GM23338 (cell line): Measurements from ENCODE around the gene KLC1. TPM values are rescaled to one million over a fixed set of nuclear protein-coding genes. Genes with fewer than 3 reads are reported as not detected.

ENCODE experiments used
- ATAC-seq: fragments of 200-7000 bp; cut with Tn5 transposase; 3 replicates; pipeline ENCODE4 v1.9.1; 2020
- DNase-seq: peaks from one replicate; pipeline ENCODE4 v3.0.0-alpha.2; 2015; ENCODE audit warnings: low spot score
- H2AFZ ChIP-seq: fragments of 200-600 bp; sonication (generic); 2 replicates; pipeline ENCODE4 v1.8.0; 2016; ENCODE audit warnings: antibody characterized with exemption, mild to moderate bottlenecking, moderate library complexity
- H3F3A ChIP-seq: fragments of 200-600 bp; sonication (generic); replicated peaks from 2 replicates; pipeline ENCODE4 v1.8.0; 2017; ENCODE audit warnings: antibody characterized with exemption, mixed run types, low read depth
- H3K27ac ChIP-seq: fragments of 200-600 bp; sonication (generic); 2 replicates; pipeline ENCODE4 v1.6.1; 2016; ENCODE audit warnings: low read depth
- H3K27me3 ChIP-seq: fragments of 200-600 bp; sonication (generic); 2 replicates; pipeline ENCODE4 v1.8.0; 2016; ENCODE audit warnings: mild to moderate bottlenecking, mixed run types, moderate library complexity; ENCODE audit not compliant: insufficient read depth
- H3K36me3 ChIP-seq: fragments of 200-600 bp; sonication (generic); 2 replicates; pipeline ENCODE4 v1.8.0; 2016; ENCODE audit warnings: mild to moderate bottlenecking; ENCODE audit not compliant: insufficient read depth
- H3K4me1 ChIP-seq: fragments of 200-600 bp; sonication (generic); 2 replicates; pipeline ENCODE4 v1.8.0; 2016; ENCODE audit warnings: mild to moderate bottlenecking, moderate library complexity; ENCODE audit not compliant: insufficient read depth
- H3K4me2 ChIP-seq: fragments of 200-600 bp; sonication (generic); 2 replicates; pipeline ENCODE4 v1.7.1; 2017; ENCODE audit warnings: mixed run types
- H3K4me3 ChIP-seq: fragments of 200-600 bp; sonication (generic); 2 replicates; pipeline ENCODE4 v1.6.1; 2016; ENCODE audit warnings: mixed run types
- H3K79me2 ChIP-seq: fragments of 200-600 bp; sonication (generic); replicated peaks from 2 replicates; pipeline ENCODE4 v1.8.0; 2017; ENCODE audit warnings: mild to moderate bottlenecking; ENCODE audit not compliant: insufficient read depth
- H3K9me2 ChIP-seq: fragments of 200-600 bp; sonication (generic); 2 replicates; pipeline ENCODE4 v1.8.0; 2017; ENCODE audit not compliant: insufficient read depth
- H4K20me1 ChIP-seq: fragments of 200-600 bp; sonication (generic); replicated peaks from 2 replicates; pipeline ENCODE4 v1.8.0; 2017; ENCODE audit warnings: mild to moderate bottlenecking; ENCODE audit not compliant: insufficient read depth
- H3K27ac Mint-ChIP-seq: 2 replicates; pipeline ENCODE4 v1.8.0; 2020; ENCODE audit warnings: inconsistent platforms, mild to moderate bottlenecking, moderate library complexity, mixed read lengths
- H3K27me3 Mint-ChIP-seq: 3 replicates; pipeline ENCODE4 v1.8.0; 2022; ENCODE audit warnings: low read depth, mild to moderate bottlenecking, moderate library complexity, mixed read lengths, inconsistent platforms; ENCODE audit not compliant: insufficient read depth, poor library complexity
- H3K36me3 Mint-ChIP-seq: 3 replicates; pipeline ENCODE4 v1.8.0; 2021; ENCODE audit warnings: low read depth, mild to moderate bottlenecking, inconsistent platforms, moderate library complexity, mixed read lengths
- H3K4me1 Mint-ChIP-seq: 3 replicates; pipeline ENCODE4 v1.8.0; 2020; ENCODE audit warnings: mild to moderate bottlenecking, inconsistent platforms, mixed read lengths
- H3K4me3 Mint-ChIP-seq: 3 replicates; pipeline ENCODE4 v1.8.0; 2021; ENCODE audit warnings: moderate library complexity, mild to moderate bottlenecking, inconsistent platforms, mixed read lengths
- H3K9me3 Mint-ChIP-seq: 3 replicates; pipeline ENCODE4 v1.8.0; 2020; ENCODE audit warnings: moderate library complexity, mild to moderate bottlenecking, inconsistent platforms, mixed read lengths
- CTCF ChIP-seq, 2 experiments: fragments of 200-600 bp in 1 of 2; sonication (generic) in 1 of 2; conservative IDR thresholded peaks; 2 replicates each; pipeline versions ENCODE4 v1.5.1 to v1.6.1; 2016 to 2017; ENCODE audit warnings: antibody characterized with exemption in 2 of 2, low read depth in 2 of 2, mild to moderate bottlenecking in 2 of 2, moderate library complexity in 1 of 2
- JUNB ChIP-seq: IDR thresholded peaks from one replicate; pipeline ENCODE4 v1.6.1; 2016; ENCODE audit warnings: antibody characterized with exemption; ENCODE audit not compliant: unreplicated experiment
- POLR2AphosphoS5 ChIP-seq: IDR thresholded peaks from 2 replicates; pipeline ENCODE4 v1.6.1; 2016; ENCODE audit warnings: antibody characterized with exemption, low read depth
- ZNF331 ChIP-seq: fragments of 250-450 bp; sonication (Bioruptor Pico); IDR thresholded peaks from 2 replicates; pipeline ENCODE4 v1.5.0; 2020; ENCODE audit warnings: low read depth, mild to moderate bottlenecking, moderate library complexity
- polyA plus RNA-seq: library from polyadenylated mRNA; unstranded; fragments of >200 nt; fragmentation: Nextera tagmentation; extraction: Ambion mirVana; gene quantifications from 2 replicates; pipeline ENCODE4 v1.2.1, GENCODE V29; 2016
- total RNA-seq: library from RNA; depleted of rRNA; stranded (reverse); fragments of >200 nt; shearing (Covaris generic); gene quantifications from 2 replicates; pipeline ENCODE4 v1.2.3, GENCODE V29; 2014
- TF ChIP-seq, protein P1 (sequence below): fragments of 250-450 bp; sonication (Bioruptor Pico); IDR thresholded peaks from 2 replicates; pipeline ENCODE4 v1.5.0; 2020; ENCODE audit warnings: mild to moderate bottlenecking, moderate library complexity
- TF ChIP-seq, protein P2 (sequence below): IDR thresholded peaks from one replicate; pipeline ENCODE4 v1.6.1; 2018; ENCODE audit warnings: antibody characterized with exemption; ENCODE audit not compliant: unreplicated experiment

Gene KLC1
- total and polyA plus RNA-seq, 2 experiments from 2014 or later = 165 to 308 TPM

DNA sequence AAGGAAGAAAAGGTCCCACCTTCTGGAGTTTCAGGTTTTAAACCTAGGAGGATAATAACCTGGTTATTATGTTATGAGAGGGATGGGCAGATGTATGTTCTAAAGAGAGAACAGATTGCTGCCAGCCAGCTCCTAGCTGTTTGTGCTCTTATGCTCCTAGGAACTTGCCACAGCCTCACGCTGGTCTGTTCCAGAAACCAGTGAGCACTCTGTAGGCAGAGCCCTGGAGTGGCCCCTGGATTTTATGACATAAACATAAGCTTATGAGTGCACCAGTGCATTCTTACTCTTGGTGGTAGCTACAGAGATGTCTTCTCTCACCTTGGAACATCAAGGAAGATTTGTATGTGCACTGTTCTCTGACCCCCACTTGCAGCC is 27.7 kb downstream of the KLC1 start:
- TF ChIP-seq POLR2AphosphoS5 (no peak), CTCF (conservative IDR thresholded peaks at IDR 0.05; ENCODE audit: low read depth in 2 of 2) (no peak), JUNB (no peak), ZNF331 (CRISPR knock-in tag) (no peak)
- TF ChIP-seq, protein P1, sequence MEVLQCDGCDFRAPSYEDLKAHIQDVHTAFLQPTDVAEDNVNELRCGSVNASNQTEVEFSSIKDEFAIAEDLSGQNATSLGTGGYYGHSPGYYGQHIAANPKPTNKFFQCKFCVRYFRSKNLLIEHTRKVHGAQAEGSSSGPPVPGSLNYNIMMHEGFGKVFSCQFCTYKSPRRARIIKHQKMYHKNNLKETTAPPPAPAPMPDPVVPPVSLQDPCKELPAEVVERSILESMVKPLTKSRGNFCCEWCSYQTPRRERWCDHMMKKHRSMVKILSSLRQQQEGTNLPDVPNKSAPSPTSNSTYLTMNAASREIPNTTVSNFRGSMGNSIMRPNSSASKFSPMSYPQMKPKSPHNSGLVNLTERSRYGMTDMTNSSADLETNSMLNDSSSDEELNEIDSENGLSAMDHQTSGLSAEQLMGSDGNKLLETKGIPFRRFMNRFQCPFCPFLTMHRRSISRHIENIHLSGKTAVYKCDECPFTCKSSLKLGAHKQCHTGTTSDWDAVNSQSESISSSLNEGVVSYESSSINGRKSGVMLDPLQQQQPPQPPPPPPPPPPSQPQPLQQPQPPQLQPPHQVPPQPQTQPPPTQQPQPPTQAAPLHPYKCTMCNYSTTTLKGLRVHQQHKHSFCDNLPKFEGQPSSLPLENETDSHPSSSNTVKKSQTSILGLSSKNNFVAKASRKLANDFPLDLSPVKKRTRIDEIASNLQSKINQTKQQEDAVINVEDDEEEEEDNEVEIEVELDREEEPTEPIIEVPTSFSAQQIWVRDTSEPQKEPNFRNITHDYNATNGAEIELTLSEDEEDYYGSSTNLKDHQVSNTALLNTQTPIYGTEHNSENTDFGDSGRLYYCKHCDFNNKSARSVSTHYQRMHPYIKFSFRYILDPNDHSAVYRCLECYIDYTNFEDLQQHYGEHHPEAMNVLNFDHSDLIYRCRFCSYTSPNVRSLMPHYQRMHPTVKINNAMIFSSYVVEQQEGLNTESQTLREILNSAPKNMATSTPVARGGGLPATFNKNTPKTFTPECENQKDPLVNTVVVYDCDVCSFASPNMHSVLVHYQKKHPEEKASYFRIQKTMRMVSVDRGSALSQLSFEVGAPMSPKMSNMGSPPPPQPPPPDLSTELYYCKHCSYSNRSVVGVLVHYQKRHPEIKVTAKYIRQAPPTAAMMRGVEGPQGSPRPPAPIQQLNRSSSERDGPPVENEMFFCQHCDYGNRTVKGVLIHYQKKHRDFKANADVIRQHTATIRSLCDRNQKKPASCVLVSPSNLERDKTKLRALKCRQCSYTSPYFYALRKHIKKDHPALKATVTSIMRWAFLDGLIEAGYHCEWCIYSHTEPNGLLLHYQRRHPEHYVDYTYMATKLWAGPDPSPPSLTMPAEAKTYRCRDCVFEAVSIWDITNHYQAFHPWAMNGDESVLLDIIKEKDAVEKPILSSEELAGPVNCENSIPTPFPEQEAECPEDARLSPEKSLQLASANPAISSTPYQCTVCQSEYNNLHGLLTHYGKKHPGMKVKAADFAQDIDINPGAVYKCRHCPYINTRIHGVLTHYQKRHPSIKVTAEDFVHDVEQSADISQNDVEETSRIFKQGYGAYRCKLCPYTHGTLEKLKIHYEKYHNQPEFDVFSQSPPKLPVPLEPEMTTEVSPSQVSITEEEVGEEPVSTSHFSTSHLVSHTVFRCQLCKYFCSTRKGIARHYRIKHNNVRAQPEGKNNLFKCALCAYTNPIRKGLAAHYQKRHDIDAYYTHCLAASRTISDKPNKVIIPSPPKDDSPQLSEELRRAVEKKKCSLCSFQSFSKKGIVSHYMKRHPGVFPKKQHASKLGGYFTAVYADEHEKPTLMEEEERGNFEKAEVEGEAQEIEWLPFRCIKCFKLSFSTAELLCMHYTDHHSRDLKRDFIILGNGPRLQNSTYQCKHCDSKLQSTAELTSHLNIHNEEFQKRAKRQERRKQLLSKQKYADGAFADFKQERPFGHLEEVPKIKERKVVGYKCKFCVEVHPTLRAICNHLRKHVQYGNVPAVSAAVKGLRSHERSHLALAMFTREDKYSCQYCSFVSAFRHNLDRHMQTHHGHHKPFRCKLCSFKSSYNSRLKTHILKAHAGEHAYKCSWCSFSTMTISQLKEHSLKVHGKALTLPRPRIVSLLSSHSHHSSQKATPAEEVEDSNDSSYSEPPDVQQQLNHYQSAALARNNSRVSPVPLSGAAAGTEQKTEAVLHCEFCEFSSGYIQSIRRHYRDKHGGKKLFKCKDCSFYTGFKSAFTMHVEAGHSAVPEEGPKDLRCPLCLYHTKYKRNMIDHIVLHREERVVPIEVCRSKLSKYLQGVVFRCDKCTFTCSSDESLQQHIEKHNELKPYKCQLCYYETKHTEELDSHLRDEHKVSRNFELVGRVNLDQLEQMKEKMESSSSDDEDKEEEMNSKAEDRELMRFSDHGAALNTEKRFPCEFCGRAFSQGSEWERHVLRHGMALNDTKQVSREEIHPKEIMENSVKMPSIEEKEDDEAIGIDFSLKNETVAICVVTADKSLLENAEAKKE (CRISPR knock-in tag) = no peak
- TF ChIP-seq, protein P2, sequence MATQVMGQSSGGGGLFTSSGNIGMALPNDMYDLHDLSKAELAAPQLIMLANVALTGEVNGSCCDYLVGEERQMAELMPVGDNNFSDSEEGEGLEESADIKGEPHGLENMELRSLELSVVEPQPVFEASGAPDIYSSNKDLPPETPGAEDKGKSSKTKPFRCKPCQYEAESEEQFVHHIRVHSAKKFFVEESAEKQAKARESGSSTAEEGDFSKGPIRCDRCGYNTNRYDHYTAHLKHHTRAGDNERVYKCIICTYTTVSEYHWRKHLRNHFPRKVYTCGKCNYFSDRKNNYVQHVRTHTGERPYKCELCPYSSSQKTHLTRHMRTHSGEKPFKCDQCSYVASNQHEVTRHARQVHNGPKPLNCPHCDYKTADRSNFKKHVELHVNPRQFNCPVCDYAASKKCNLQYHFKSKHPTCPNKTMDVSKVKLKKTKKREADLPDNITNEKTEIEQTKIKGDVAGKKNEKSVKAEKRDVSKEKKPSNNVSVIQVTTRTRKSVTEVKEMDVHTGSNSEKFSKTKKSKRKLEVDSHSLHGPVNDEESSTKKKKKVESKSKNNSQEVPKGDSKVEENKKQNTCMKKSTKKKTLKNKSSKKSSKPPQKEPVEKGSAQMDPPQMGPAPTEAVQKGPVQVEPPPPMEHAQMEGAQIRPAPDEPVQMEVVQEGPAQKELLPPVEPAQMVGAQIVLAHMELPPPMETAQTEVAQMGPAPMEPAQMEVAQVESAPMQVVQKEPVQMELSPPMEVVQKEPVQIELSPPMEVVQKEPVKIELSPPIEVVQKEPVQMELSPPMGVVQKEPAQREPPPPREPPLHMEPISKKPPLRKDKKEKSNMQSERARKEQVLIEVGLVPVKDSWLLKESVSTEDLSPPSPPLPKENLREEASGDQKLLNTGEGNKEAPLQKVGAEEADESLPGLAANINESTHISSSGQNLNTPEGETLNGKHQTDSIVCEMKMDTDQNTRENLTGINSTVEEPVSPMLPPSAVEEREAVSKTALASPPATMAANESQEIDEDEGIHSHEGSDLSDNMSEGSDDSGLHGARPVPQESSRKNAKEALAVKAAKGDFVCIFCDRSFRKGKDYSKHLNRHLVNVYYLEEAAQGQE = no peak
- no peaks in the 10 kb centered on the region for H3K9me2 ChIP-seq
- DNase-seq (no peak), ATAC-seq (no peak)
- Mint-ChIP-seq H3K4me3 (no peak overlapping the region), H3K27ac (no peak overlapping the region), H3K27me3 (no peaks in the 10 kb centered on the region), H3K4me1 (peaks cover 3% of the 10 kb centered on the region; the same call in 1 of the 3 replicates), H3K36me3 (peaks cover 66% of the 10 kb centered on the region), H3K9me3 (no peaks in the 10 kb centered on the region)
- peaks cover 46% of the 10 kb centered on the region for H4K20me1 ChIP-seq
- no peak overlapping the region for H3K4me2 ChIP-seq
- H2AFZ ChIP-seq = no peak overlapping the region
- H3F3A ChIP-seq = peaks cover 10% of the 10 kb centered on the region; the same call in 1 of the 2 replicates
- no peak overlapping the region for H3K4me3 ChIP-seq
- H3K79me2 ChIP-seq = peaks cover 51% of the 10 kb centered on the region
- H3K27ac ChIP-seq = no peak overlapping the region
- no peaks in the 10 kb centered on the region for H3K27me3 ChIP-seq
- H3K4me1 ChIP-seq = no peaks in the 10 kb centered on the region
- peaks cover 48% of the 10 kb centered on the region for H3K36me3 ChIP-seq
